CD14-positive monocyte (primary cell): ENCODE data around the gene DES. TPM values are rescaled to one million over a fixed set of nuclear protein-coding genes. Genes with fewer than 3 reads are reported as not detected.
A peak's percentile ranks its signal among the peaks of the same experiment; 100 is the strongest.

Source experiments
- DNase-seq, 3 donors: peaks; one replicate each; pipeline ENCODE4 v3.0.0-alpha.2; 2011 to 2022
- H2AFZ ChIP-seq: 2 replicates; pipeline ENCODE4 v1.6.0; 2012; ENCODE audit warnings: mild to moderate bottlenecking, low read depth, low read length, inconsistent platforms; ENCODE audit not compliant: insufficient read depth, poor library complexity, severe bottlenecking
- H3K27ac ChIP-seq, 2 donors: 1 replicate in 1 of 2; 2 replicates in 1 of 2; pipeline ENCODE4 v1.5.1; 2012 to 2013; ENCODE audit warnings: low read length in 2 of 2, control low read depth in 1 of 2, inconsistent platforms in 1 of 2, low read depth in 1 of 2, mild to moderate bottlenecking in 1 of 2
- H3K27me3 ChIP-seq, 2 donors: one replicate each; pipeline versions ENCODE4 v1.6.0 to v1.6.1; 2011 to 2013; ENCODE audit warnings: low read length in 2 of 2; ENCODE audit not compliant: control insufficient read depth in 2 of 2, insufficient read depth in 2 of 2
- H3K36me3 ChIP-seq, 2 donors: replicated peaks in 1 of 2; 1 replicate in 1 of 2; 2 replicates in 1 of 2; pipeline versions ENCODE4 v1.5.1 to v1.6.1; 2012 to 2013; ENCODE audit warnings: low read length in 2 of 2, control low read depth in 1 of 2, inconsistent platforms in 1 of 2, mild to moderate bottlenecking in 1 of 2; ENCODE audit not compliant: insufficient read depth in 2 of 2, control insufficient read depth in 1 of 2
- H3K4me1 ChIP-seq, 2 donors: 1 replicate in 1 of 2; 2 replicates in 1 of 2; pipeline versions ENCODE4 v1.5.1 to v1.6.1; 2012 to 2013; ENCODE audit warnings: low read length in 2 of 2, control low read depth in 1 of 2, inconsistent platforms in 1 of 2, mild to moderate bottlenecking in 1 of 2, moderate library complexity in 1 of 2; ENCODE audit not compliant: insufficient read depth in 2 of 2, control insufficient read depth in 1 of 2
- H3K4me2 ChIP-seq: replicated peaks from 2 replicates; pipeline ENCODE3; 2012; ENCODE audit warnings: low read length, moderate library complexity, mild to moderate bottlenecking; ENCODE audit not compliant: poor library complexity, severe bottlenecking; ENCODE audit errors: extremely low read depth
- H3K4me3 ChIP-seq, 3 experiments: fragments of 200-600 bp in 1 of 3; sonication (generic) in 1 of 3; replicated peaks in 1 of 3; 1 replicate in 2 of 3; 2 replicates in 1 of 3; pipeline ENCODE4 v1.5.1; 2011 to 2013; ENCODE audit warnings: low read length in 3 of 3, mild to moderate bottlenecking in 3 of 3, control low read depth in 2 of 3, low read depth in 2 of 3, inconsistent platforms in 1 of 3, moderate library complexity in 1 of 3
- H3K79me2 ChIP-seq: 2 replicates; pipeline ENCODE4 v1.6.0; 2012; ENCODE audit warnings: mild to moderate bottlenecking, control low read depth, inconsistent platforms, low read length, moderate library complexity; ENCODE audit not compliant: insufficient read depth
- H3K9ac ChIP-seq: 2 replicates; pipeline ENCODE4 v1.6.0; 2017; ENCODE audit warnings: low read length, mild to moderate bottlenecking; ENCODE audit not compliant: insufficient read depth, poor library complexity, severe bottlenecking
- H3K9me3 ChIP-seq, 2 donors: replicated peaks in 1 of 2; 1 replicate in 1 of 2; 2 replicates in 1 of 2; pipeline versions ENCODE4 v1.5.1 to v1.6.1; 2012 to 2013; ENCODE audit warnings: low read length in 2 of 2, control low read depth in 1 of 2; ENCODE audit not compliant: control insufficient read depth in 1 of 2, insufficient read depth in 1 of 2
- H4K20me1 ChIP-seq: 2 replicates; pipeline ENCODE4 v1.6.0; 2012; ENCODE audit warnings: mild to moderate bottlenecking, low read length, control low read depth, moderate library complexity; ENCODE audit not compliant: insufficient read depth
- H3K27ac Mint-ChIP-seq, 7 donors: one replicate each; pipeline ENCODE4 v1.8.0; 2020; ENCODE audit warnings: mild to moderate bottlenecking in 7 of 7, mixed read lengths in 7 of 7, moderate library complexity in 6 of 7, inconsistent platforms in 2 of 7
- H3K27me3 Mint-ChIP-seq, 3 donors: one replicate each; pipeline ENCODE4 v1.8.0; 2021 to 2022; ENCODE audit warnings: low read depth in 3 of 3, mild to moderate bottlenecking in 3 of 3, mixed read lengths in 3 of 3, moderate library complexity in 3 of 3, inconsistent platforms in 1 of 3
- H3K36me3 Mint-ChIP-seq, 2 donors: one replicate each; pipeline ENCODE4 v1.8.0; 2020; ENCODE audit warnings: mixed read lengths in 2 of 2, inconsistent platforms in 1 of 2, mild to moderate bottlenecking in 1 of 2
- H3K4me1 Mint-ChIP-seq: one replicate; pipeline ENCODE4 v1.8.0; 2020; ENCODE audit warnings: mild to moderate bottlenecking, mixed read lengths
- H3K4me3 Mint-ChIP-seq, 2 donors: one replicate each; pipeline ENCODE4 v1.8.0; 2020; ENCODE audit warnings: mild to moderate bottlenecking in 2 of 2, mixed read lengths in 2 of 2, moderate library complexity in 1 of 2
- H3K9me3 Mint-ChIP-seq, 7 donors: one replicate each; pipeline ENCODE4 v1.8.0; 2020 to 2022; ENCODE audit warnings: mixed read lengths in 7 of 7, mild to moderate bottlenecking in 6 of 7, moderate library complexity in 6 of 7, inconsistent platforms in 2 of 7
- WGBS: methylation state at CpG from one replicate; pipeline ENCODE4 v1.1.5; 2013; ENCODE audit warnings: missing lambda C conversion rate; ENCODE audit not compliant: insufficient coverage; 5-methylcytosine and 5-hydroxymethylcytosine counted together
- intact Hi-C, 2 donors: fragments of 100-400 bp; cut with micrococcal nuclease; formaldehyde crosslinking; loops; one replicate each; pipeline versions ENCODE4 v1.15.0 to v1.15.1; 2023
- polyA plus RNA-seq, 3 donors: library from polyadenylated mRNA; depleted of rRNA in 1 of 3; unstranded in 2 of 3; stranded (reverse) in 1 of 3; fragments of 300-500 nt in 2 of 3; fragments of >200 nt in 1 of 3; fragmentation: Illumina TruSeq in 2 of 3; gene quantifications; 1 replicate in 2 of 3; 2 replicates in 1 of 3; pipeline ENCODE4 v1.2.3, GENCODE V29; 2012 to 2021
- TF ChIP-seq, protein P1 (sequence below): fragments of 200-600 bp; IDR thresholded peaks from one replicate; pipeline ENCODE4 v1.8.0; 2022; ENCODE audit warnings: antibody characterized with exemption, mild to moderate bottlenecking

Gene DES
- polyA plus RNA-seq, 3 donors: 2.4 to 4.0 (median 2.4) TPM

DNA sequence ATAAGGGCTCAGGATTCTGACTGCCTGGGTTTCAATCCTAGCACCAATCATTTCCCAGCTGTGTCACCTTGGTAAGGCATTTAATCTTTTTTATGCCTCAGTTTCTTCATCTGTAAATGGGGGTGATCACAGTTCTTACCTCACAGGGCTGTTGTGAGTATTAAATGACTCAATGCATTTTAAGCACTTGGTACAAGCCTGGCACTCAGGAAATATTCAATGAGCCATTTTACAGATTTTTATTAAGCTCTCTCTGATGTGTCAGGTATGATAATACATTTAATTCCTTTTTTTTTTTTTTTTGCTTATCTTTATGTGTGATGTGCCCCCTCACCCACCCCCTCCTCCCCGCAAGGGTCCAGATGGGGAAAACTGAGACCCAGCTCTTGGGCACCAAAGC is 28.5 kb downstream of the DES start:
- DNase-seq: no peak
- Histone ChIP-seq H3K4me2 (no peak overlapping the region), H2AFZ (no peak overlapping the region), H3K4me1 (no peaks in the 10 kb centered on the region), H3K27ac (no peak overlapping the region), H3K27me3 (peaks cover 21 to 67% of the 10 kb centered on the region in 2 donors), H3K9me3 (no peaks in the 10 kb centered on the region), H4K20me1 (no peaks in the 10 kb centered on the region), H3K36me3 (no peaks in the 10 kb centered on the region), H3K79me2 (no peaks in the 10 kb centered on the region), H3K4me3 (no peak overlapping the region), H3K9ac (no peak overlapping the region)
- Mint-ChIP-seq H3K36me3 (no peaks in the 10 kb centered on the region), H3K4me3 (peak overlapping the region in 1 of 2 donors; percentile 15), H3K4me1 (peaks cover 3% of the 10 kb centered on the region), H3K27me3 (peaks cover 42 to 81% (median 70%) of the 10 kb centered on the region in 3 donors), H3K27ac (no peak overlapping the region), H3K9me3 (peaks cover 0 to 5% (median 1%) of the 10 kb centered on the region in 7 donors)
- intact Hi-C loops: no loop called here
- WGBS: no CpG with 5 or more reads among the region's 1 CpG
- TF ChIP-seq, protein P1, sequence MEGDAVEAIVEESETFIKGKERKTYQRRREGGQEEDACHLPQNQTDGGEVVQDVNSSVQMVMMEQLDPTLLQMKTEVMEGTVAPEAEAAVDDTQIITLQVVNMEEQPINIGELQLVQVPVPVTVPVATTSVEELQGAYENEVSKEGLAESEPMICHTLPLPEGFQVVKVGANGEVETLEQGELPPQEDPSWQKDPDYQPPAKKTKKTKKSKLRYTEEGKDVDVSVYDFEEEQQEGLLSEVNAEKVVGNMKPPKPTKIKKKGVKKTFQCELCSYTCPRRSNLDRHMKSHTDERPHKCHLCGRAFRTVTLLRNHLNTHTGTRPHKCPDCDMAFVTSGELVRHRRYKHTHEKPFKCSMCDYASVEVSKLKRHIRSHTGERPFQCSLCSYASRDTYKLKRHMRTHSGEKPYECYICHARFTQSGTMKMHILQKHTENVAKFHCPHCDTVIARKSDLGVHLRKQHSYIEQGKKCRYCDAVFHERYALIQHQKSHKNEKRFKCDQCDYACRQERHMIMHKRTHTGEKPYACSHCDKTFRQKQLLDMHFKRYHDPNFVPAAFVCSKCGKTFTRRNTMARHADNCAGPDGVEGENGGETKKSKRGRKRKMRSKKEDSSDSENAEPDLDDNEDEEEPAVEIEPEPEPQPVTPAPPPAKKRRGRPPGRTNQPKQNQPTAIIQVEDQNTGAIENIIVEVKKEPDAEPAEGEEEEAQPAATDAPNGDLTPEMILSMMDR: no peak

DNA sequence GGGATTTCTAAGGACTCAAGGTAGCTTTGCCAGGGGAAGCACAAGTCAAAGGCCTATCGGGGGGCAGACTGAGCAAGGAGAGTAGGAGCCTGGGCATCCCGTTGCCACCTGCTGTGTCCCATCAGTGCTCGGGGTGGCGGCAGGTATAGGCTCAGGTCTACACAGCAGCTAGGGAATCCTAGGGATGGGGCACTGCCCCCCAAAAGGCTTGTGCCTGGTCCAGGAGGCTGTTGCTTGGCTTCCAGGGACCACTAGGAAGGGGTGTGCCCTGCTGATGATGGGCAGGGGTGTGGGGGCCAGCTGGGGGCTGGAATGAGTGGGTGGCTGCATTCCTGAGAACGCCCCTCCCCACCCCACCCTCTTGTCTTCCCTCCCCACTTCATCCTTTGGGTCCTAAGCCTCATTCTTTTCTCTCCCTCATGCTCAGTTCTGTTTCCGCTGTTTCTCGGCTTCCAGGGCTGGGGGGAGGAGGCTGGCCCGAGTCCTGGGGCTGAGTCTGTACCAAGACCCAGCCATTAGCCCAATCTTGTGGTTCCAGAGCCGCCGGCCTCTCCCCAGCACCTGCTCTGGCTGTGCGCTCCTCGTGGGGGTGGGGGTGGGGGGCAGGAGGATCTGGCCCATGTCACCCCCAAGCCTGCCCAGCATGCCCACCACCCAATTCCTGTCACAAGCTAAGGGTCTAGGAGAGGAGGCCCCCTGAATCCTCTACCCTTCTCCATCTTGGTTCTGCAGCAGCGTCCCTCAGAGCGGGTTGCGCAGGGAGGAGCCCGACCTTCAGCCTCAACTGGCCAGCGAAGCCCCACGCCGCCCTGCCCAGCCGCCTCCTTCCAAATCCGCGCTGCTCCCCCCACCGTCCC is 29.3 kb downstream of the DES start:
- Histone ChIP-seq H3K9ac (no peak overlapping the region), H3K27ac (no peak overlapping the region), H2AFZ (no peak overlapping the region), H3K4me1 (no peaks in the 10 kb centered on the region), H3K4me3 (no peak overlapping the region), H3K36me3 (no peaks in the 10 kb centered on the region), H3K4me2 (no peak overlapping the region), H3K9me3 (no peaks in the 10 kb centered on the region), H4K20me1 (no peaks in the 10 kb centered on the region), H3K79me2 (no peaks in the 10 kb centered on the region), H3K27me3 (peaks cover 21 to 64% of the 10 kb centered on the region in 2 donors)
- H3K4me3 Mint-ChIP-seq: peak overlapping the region in 1 of 2 donors; percentile 39
- TF ChIP-seq, protein P1: no peak
- H3K27me3 Mint-ChIP-seq: peaks cover 42 to 78% (median 66%) of the 10 kb centered on the region in 3 donors
- intact Hi-C loops: no loop called here
- DNase-seq: no peak
- peaks cover 2% of the 10 kb centered on the region for H3K4me1 Mint-ChIP-seq
- 79% methylated on average over 17 of the region's 23 CpGs for WGBS
- H3K9me3 Mint-ChIP-seq: peaks cover 0 to 5% (median 1%) of the 10 kb centered on the region in 7 donors
- H3K27ac Mint-ChIP-seq: no peak overlapping the region
- H3K36me3 Mint-ChIP-seq: no peaks in the 10 kb centered on the region
